Karpas-422 (cell line): ENCODE results near the gene B3GNT7. TPM values are rescaled to one million over a fixed set of nuclear protein-coding genes. Genes with fewer than 3 reads are reported as not detected.

ENCODE experiments used
- DNase-seq: peaks from one replicate; pipeline ENCODE4 v3.0.0-alpha.2; 2015
- H2AFZ ChIP-seq: fragments of 200-600 bp; sonication (generic); 2 replicates; pipeline ENCODE4 v1.6.1; 2014; ENCODE audit warnings: antibody characterized with exemption, low read length, mixed read lengths
- H3K27ac ChIP-seq: fragments of 200-600 bp; sonication (generic); 2 replicates; pipeline ENCODE4 v1.5.1; 2014; ENCODE audit warnings: mild to moderate bottlenecking, low read length, moderate library complexity
- H3K27me3 ChIP-seq: fragments of 200-600 bp; sonication (generic); 2 replicates; pipeline ENCODE4 v1.6.1; 2014; ENCODE audit warnings: low read length, mixed read lengths
- H3K36me3 ChIP-seq: fragments of 200-600 bp; sonication (generic); 2 replicates; pipeline ENCODE4 v1.6.1; 2014; ENCODE audit warnings: low read length, mixed read lengths; ENCODE audit not compliant: insufficient read depth
- H3K4me1 ChIP-seq: fragments of 200-600 bp; sonication (generic); 2 replicates; pipeline ENCODE4 v1.6.1; 2014; ENCODE audit warnings: mild to moderate bottlenecking, low read length, mixed read lengths
- H3K4me2 ChIP-seq: fragments of 200-600 bp; sonication (generic); 2 replicates; pipeline ENCODE4 v1.6.1; 2014; ENCODE audit warnings: low read length, low read depth, mild to moderate bottlenecking; ENCODE audit not compliant: poor library complexity, severe bottlenecking
- H3K4me3 ChIP-seq: fragments of 200-600 bp; sonication (generic); 2 replicates; pipeline ENCODE4 v1.5.1; 2014; ENCODE audit warnings: mild to moderate bottlenecking, antibody characterized with exemption, low read length, mixed read lengths
- H3K79me2 ChIP-seq: fragments of 200-600 bp; sonication (generic); 2 replicates; pipeline ENCODE4 v1.6.1; 2014; ENCODE audit warnings: mild to moderate bottlenecking, low read length, mixed read lengths
- H3K9ac ChIP-seq: fragments of 200-600 bp; sonication (generic); 2 replicates; pipeline ENCODE4 v1.6.0; 2014; ENCODE audit warnings: low read length
- H3K9me2 ChIP-seq: fragments of 200-600 bp; sonication (generic), shearing (Covaris generic); replicated peaks from 2 replicates; pipeline ENCODE4 v1.6.0; 2014; ENCODE audit warnings: mild to moderate bottlenecking, low read length, moderate library complexity; ENCODE audit not compliant: insufficient read depth
- H3K9me3 ChIP-seq: fragments of 300-700, 200-600 bp; sonication (generic); 2 replicates; pipeline ENCODE4 v1.6.1; 2014; ENCODE audit warnings: low read length, mixed read lengths
- H4K20me1 ChIP-seq: fragments of 200-600 bp; sonication (generic); 2 replicates; pipeline ENCODE4 v1.6.1; 2014; ENCODE audit warnings: mild to moderate bottlenecking, antibody characterized with exemption, low read length, low read depth; ENCODE audit not compliant: insufficient read depth
- total RNA-seq: library from RNA; depleted of rRNA; stranded (reverse); fragments of >200 nt; shearing (Covaris generic); gene quantifications from 2 replicates; pipeline ENCODE4 v1.2.3, GENCODE V29; 2014; ENCODE audit warnings: low replicate concordance

Gene B3GNT7
- total RNA-seq, 1 experiment from 2014 or later = 2.8 TPM

DNA sequence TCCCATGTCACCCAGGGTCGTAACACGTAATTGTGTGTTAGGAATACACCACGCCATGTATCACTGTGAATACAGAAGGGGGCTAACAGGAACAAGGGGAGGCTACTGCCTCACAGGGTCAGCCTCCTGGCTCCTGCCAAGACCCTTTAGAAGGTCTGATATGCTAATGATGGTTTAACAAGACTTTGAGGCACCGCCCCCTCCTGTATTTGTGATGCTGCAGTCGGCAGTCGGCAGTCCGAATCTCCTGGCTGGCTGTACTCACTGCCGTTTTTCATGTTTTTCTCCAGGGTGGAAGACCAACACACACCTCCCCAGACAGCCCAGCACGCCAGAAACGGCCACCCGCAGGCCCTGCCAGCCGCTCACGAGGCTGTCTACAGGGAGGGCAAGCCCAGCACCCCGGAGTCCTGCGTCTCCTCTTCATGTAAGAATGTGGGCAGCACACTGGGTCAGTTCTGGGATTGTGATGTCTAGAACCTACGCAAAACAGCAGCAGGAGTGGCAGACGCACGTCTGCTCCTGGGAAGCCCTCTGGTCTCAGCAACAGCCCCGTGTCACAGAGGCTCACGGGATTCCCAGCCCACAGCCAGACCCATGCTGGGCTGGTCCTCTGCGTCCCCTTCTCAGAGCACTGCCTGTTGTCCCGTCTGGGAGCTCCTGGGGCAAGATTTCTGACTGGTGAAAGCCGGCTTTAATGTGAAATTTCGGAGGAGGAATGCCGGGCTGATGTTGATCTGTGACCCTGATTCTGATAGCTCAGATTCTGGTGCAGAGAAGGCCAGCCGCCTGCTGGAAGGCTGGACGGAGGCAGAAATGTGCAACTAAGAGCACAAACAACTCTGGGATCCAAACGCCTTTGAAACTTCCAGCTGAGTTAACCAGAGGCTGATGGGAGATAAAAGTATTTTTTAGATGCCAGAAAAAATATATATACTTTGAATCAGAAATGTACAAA lies 39.7 kb upstream of the B3GNT7 start:
- H3K36me3 ChIP-seq = no peaks in the 10 kb centered on the region
- H3K9me3 ChIP-seq = no peaks in the 10 kb centered on the region
- no peaks in the 10 kb centered on the region for H3K79me2 ChIP-seq
- no peaks in the 10 kb centered on the region for H4K20me1 ChIP-seq
- H3K4me2 ChIP-seq = no peak overlapping the region
- DNase-seq = no peak
- no peaks in the 10 kb centered on the region for H3K4me1 ChIP-seq
- H3K9ac ChIP-seq = no peak overlapping the region
- no peak overlapping the region for H3K27ac ChIP-seq
- no peak overlapping the region for H2AFZ ChIP-seq
- H3K9me2 ChIP-seq = no peaks in the 10 kb centered on the region
- no peak overlapping the region for H3K4me3 ChIP-seq
- H3K27me3 ChIP-seq = no peaks in the 10 kb centered on the region

DNA sequence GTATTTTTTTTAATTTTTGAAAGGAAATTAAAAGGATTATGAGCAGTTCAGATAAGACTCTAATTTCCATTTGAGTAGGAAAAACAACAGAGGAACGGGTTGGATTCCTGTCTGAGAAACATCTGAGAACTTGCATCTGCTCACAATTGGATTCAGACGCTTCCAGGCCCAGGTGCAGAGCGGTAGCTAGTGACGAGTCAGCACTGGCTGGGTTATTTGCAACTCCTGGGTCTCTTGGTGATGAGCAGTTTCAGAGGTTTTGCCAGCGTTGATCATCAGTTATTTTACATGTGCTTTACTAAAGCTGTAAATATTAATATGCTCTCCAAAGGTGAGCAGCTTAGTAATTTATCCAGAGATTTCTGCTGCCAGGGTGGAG lies 39.1 kb upstream of the B3GNT7 start:
- Histone ChIP-seq H3K9me3 (no peaks in the 10 kb centered on the region), H3K27me3 (no peaks in the 10 kb centered on the region), H3K36me3 (no peaks in the 10 kb centered on the region), H3K9me2 (no peaks in the 10 kb centered on the region), H4K20me1 (no peaks in the 10 kb centered on the region), H3K4me2 (no peak overlapping the region), H3K4me3 (no peak overlapping the region), H3K4me1 (no peaks in the 10 kb centered on the region), H3K9ac (no peak overlapping the region), H2AFZ (no peak overlapping the region), H3K79me2 (no peaks in the 10 kb centered on the region), H3K27ac (no peak overlapping the region)
- no peak for DNase-seq

DNA sequence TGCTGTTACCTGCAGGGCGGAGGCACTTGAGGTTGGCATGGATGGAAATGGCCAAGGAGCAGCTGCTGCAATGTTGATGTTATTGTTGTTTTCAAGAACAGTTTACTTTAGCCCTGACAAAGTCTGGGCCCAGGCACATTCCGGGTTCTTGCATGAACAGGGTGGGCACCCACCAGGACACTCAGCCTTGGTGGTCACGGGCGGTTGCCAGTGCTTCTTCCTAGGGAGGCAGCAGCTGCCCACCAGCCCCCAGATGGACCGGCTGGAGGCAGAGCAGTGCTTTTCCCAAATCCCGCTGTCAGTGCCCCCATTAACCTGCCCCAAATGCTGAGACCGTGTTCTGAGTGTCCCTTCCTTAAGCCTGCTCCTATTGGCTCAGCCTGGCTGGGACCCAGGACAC lies 38.5 kb upstream of the B3GNT7 start:
- peaks cover 2% of the 10 kb centered on the region for H3K4me1 ChIP-seq
- H3K27ac ChIP-seq = no peak overlapping the region
- no peak overlapping the region for H3K9ac ChIP-seq
- H2AFZ ChIP-seq = no peak overlapping the region
- no peak overlapping the region for H3K4me3 ChIP-seq
- no peak overlapping the region for H3K4me2 ChIP-seq
- H3K27me3 ChIP-seq = no peaks in the 10 kb centered on the region
- H3K36me3 ChIP-seq = no peaks in the 10 kb centered on the region
- H3K79me2 ChIP-seq = no peaks in the 10 kb centered on the region
- no peaks in the 10 kb centered on the region for H3K9me3 ChIP-seq
- no peak for DNase-seq
- H3K9me2 ChIP-seq = no peaks in the 10 kb centered on the region
- H4K20me1 ChIP-seq = no peaks in the 10 kb centered on the region

DNA sequence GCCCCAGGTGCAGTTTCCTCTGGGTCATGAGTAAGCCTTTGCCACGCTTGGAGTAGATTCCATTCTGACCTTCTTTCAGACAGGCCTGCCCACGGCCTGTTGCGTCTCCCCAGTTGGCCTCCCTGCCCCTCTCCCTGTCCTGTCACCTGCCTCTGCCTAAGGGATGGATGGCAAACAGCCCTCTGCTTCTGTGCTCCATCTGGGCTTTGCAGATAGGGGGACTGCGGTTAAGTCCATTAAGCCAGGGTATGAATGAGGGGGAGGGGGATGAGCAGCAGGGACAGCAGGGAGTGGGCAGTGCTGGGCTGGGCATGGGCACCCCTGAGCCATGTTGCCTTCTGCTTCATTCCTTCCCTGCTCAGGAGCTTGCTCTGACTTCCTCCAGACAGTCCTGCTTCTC lies 37.6 kb upstream of the B3GNT7 start:
- Histone ChIP-seq H4K20me1 (no peaks in the 10 kb centered on the region), H3K36me3 (no peaks in the 10 kb centered on the region), H3K4me3 (no peak overlapping the region), H3K27me3 (no peaks in the 10 kb centered on the region), H3K9ac (no peak overlapping the region), H3K9me3 (no peaks in the 10 kb centered on the region), H2AFZ (no peak overlapping the region), H3K4me2 (no peak overlapping the region), H3K79me2 (no peaks in the 10 kb centered on the region), H3K27ac (no peak overlapping the region), H3K9me2 (no peaks in the 10 kb centered on the region), H3K4me1 (peaks cover 6% of the 10 kb centered on the region)
- DNase-seq = no peak

DNA sequence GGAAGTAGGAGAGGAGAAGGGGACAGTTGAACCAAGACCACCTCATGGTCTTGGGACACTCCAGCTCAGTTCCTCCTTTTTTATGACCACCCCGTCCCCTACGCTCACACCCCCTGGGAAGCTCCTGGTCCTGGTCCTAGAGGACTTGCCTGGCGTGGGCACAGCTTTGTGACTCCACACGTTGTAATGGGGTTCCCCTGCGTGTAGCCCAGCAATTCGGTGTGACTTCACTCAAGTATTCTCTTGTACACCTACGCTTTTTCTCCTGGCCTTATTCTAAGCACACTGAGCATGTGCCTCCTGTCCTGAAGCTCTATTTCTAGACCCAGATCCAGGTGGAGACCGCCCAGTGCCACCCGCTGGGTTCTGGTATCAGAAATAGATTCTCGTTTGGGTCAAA lies 36.1 kb upstream of the B3GNT7 start:
- Histone ChIP-seq H3K4me1 (peaks cover 6% of the 10 kb centered on the region), H3K27ac (no peak overlapping the region), H4K20me1 (no peaks in the 10 kb centered on the region), H3K9ac (no peak overlapping the region), H3K4me2 (no peak overlapping the region), H3K79me2 (no peaks in the 10 kb centered on the region), H3K9me2 (no peaks in the 10 kb centered on the region), H3K4me3 (no peak overlapping the region), H3K9me3 (no peaks in the 10 kb centered on the region), H3K36me3 (no peaks in the 10 kb centered on the region), H3K27me3 (no peaks in the 10 kb centered on the region), H2AFZ (no peak overlapping the region)
- DNase-seq = no peak

DNA sequence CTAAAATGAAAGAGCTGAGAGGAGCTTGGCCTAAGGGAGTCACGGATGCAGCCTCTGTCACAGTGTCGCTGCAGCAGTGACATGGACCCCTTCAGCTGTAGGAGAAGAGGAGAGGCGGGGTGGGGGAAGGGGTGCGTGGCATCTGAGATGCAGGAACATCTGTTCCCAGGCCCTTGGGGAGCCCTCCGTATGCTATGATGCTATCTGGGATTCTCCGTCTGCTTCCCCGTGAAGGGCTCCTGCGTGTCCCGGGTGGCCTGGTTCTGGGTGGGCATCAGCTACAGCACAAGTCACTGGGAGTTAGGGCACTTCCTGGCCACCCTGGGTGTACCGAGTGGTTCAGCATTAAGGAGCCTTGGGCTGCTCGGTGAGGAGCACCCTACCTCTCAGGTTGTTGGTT lies 35.6 kb upstream of the B3GNT7 start:
- Histone ChIP-seq H2AFZ (no peak overlapping the region), H3K36me3 (no peaks in the 10 kb centered on the region), H3K27me3 (no peaks in the 10 kb centered on the region), H3K9me2 (no peaks in the 10 kb centered on the region), H3K4me2 (no peak overlapping the region), H3K4me3 (no peak overlapping the region), H3K9ac (no peak overlapping the region), H3K4me1 (peaks cover 6% of the 10 kb centered on the region), H3K9me3 (no peaks in the 10 kb centered on the region), H4K20me1 (no peaks in the 10 kb centered on the region), H3K27ac (no peak overlapping the region), H3K79me2 (no peaks in the 10 kb centered on the region)
- no peak for DNase-seq

DNA sequence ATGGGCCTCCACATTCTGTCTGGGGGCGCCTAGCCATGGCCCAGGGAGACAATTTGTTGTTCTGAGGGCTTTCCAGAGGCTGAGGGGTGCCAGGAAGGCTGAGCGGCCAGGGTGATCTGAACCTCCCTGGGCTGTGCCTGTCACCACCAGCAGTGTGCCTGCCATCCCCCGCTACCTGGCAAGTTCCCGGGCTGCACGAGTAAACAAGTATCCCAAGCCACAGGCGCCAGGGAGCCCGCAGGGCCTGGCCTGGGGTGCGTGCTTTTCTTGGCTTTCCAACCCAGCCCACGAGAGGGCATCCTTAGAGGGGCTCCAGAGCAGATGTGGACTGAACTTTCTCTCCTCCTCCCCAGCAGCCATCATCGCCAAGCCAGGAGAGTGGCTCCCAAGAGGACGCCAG lies 35.1 kb upstream of the B3GNT7 start:
- Histone ChIP-seq H3K9me2 (no peaks in the 10 kb centered on the region), H3K4me2 (no peak overlapping the region), H3K4me1 (peaks cover 6% of the 10 kb centered on the region), H2AFZ (no peak overlapping the region), H3K36me3 (no peaks in the 10 kb centered on the region), H3K27me3 (no peaks in the 10 kb centered on the region), H4K20me1 (no peaks in the 10 kb centered on the region), H3K9ac (no peak overlapping the region), H3K27ac (no peak overlapping the region), H3K4me3 (no peak overlapping the region), H3K79me2 (no peaks in the 10 kb centered on the region), H3K9me3 (no peaks in the 10 kb centered on the region)
- no peak for DNase-seq

DNA sequence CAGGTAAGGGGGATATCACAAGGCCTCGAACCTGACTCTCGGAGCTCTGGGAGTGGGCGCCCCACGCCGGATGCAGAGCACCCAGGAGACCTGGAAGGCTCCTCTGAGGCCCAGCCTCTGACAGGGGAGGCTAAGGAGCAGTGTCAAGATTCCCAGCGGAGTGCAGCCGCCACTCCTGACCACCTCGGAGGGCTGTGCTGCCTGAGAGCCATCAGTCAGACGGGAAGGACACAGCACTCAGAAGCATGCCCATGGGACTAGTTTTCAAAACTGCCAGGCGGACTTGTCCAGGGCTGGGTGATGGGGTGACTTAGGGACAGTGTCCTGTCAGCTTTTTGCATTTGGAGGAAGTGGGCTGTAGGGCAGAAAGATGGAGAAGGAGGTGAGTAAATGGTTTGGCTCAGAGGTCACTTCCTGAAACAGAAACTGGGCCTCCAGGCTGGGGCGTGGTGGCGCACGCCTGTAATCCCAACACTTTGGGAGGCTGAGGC lies 34.6 kb upstream of the B3GNT7 start:
- H3K9me2 ChIP-seq = no peaks in the 10 kb centered on the region
- DNase-seq = no peak

More for the DNA sequence above, 34.6 kb upstream of the B3GNT7 start:
- no peak overlapping the region for H3K9ac ChIP-seq
- H2AFZ ChIP-seq = no peak overlapping the region
- no peak overlapping the region for H3K4me2 ChIP-seq
- no peak overlapping the region for H3K4me3 ChIP-seq
- H3K27me3 ChIP-seq = no peaks in the 10 kb centered on the region
- H3K4me1 ChIP-seq = peaks cover 6% of the 10 kb centered on the region
- H3K36me3 ChIP-seq = no peaks in the 10 kb centered on the region
- H4K20me1 ChIP-seq = no peaks in the 10 kb centered on the region
- no peaks in the 10 kb centered on the region for H3K9me3 ChIP-seq
- no peaks in the 10 kb centered on the region for H3K79me2 ChIP-seq
- H3K27ac ChIP-seq = no peak overlapping the region
